ENCODE data around the gene SGMS2. TPM values are rescaled to one million over a fixed set of nuclear protein-coding genes. Genes with fewer than 3 reads are reported as not detected.
A peak's percentile ranks its signal among the peaks of the same experiment; 100 is the strongest.

The SGMS2 gene
- total RNA-seq, 1 experiment from 2014 or later = 4.4 TPM

DNA sequence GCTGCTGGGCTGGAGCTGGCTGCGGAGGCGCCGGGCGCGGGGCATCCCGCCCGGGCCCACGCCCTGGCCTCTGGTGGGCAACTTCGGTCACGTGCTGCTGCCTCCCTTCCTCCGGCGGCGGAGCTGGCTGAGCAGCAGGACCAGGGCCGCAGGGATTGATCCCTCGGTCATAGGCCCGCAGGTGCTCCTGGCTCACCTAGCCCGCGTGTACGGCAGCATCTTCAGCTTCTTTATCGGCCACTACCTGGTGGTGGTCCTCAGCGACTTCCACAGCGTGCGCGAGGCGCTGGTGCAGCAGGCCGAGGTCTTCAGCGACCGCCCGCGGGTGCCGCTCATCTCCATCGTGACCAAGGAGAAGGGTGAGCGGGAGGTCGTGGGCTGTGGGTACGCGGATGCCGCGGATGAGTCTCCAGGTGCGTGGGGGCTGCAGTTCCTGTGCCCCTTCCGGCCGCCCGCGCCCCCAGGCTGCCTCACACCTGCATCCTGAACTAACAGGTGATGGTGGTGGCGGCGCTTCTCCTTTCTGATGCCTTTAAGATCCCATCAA lies 107.1 kb downstream of the SGMS2 start:
- Histone ChIP-seq H3K36me3 (no peaks in the 10 kb centered on the region; the same call in 1 of the 2 replicates), H3K9me3 (replicated peaks) (no peaks in the 10 kb centered on the region), H3K4me1 (0 out of 2 replicates have a peak, but pooled peaks cover 2% of the 10 kb centered on the region), H3K27me3 (no peaks in the 10 kb centered on the region), H3K27ac (peak overlapping the region; percentile 22; the same call in 1 of the 2 replicates), H3K4me3 (peak overlapping the region; percentile 61)
- DNase-seq = no peak

DNA sequence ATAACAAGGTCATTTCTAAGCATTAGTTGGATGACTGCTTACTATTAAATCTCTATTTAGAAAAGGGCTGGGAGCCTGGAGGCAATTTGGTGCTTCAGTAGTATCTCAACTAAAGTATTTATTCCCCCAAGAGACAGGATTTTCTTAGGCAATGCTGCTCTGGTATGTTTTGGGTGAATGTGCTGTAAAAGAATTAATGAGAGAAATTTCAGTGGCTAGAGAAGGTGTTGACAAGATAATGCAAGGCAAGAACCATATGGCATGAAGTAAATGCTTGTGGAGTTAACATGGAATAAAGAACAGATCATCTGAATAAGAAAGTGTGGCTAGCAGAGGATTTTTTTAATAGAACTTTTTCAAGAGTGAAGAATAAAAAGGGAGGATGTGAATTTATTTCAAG lies 110.5 kb downstream of the SGMS2 start:
- no peak for DNase-seq
- Histone ChIP-seq H3K9me3 (replicated peaks) (no peaks in the 10 kb centered on the region), H3K27me3 (no peaks in the 10 kb centered on the region), H3K4me3 (no peak overlapping the region), H3K27ac (no peak overlapping the region), H3K36me3 (peaks cover 2% of the 10 kb centered on the region; the same call in 1 of the 2 replicates), H3K4me1 (no peaks in the 10 kb centered on the region)

DNA sequence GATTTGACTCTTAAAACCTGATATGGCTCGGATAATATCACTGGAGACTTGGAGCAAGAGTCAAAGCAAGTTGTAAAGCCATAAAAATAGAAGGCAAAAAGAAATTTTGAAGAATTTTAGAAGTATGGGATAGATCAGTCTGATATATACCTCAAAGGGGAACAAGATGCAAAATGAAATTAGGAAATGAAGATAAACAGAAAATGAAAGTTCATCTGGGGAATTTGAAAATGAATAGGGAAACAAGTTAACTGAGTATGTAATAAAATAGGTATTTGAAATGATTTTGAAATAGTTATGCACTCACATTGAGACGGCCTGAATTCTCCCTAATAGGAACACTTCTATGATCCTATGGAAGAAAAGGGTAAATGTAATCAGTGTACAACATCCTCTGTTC lies 112.3 kb downstream of the SGMS2 start:
- Histone ChIP-seq H3K27me3 (no peaks in the 10 kb centered on the region), H3K36me3 (peaks cover 2% of the 10 kb centered on the region; the same call in 1 of the 2 replicates), H3K27ac (no peak overlapping the region), H3K9me3 (replicated peaks) (no peaks in the 10 kb centered on the region), H3K4me3 (no peak overlapping the region), H3K4me1 (no peaks in the 10 kb centered on the region)
- DNase-seq = no peak

DNA sequence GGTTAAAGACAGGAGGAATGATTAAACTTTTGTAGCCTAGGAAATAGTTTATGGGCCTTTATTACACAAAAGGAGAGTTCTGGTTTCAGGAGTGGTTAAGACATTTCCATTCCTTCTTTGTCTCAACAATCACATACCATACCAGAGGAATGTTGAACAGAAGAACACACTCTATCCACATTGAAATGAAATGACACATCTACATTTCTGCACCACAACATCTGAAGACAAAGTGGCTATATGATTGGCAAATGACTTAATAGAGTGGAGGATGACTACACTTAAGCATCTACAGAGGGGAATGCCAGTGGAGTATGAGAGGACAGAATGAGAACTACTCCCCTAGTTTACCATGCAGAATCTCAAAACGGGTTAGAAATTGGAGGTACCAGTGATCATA lies 114.6 kb downstream of the SGMS2 start:
- no peaks in the 10 kb centered on the region for H3K4me1 ChIP-seq
- peaks cover 2% of the 10 kb centered on the region; the same call in 1 of the 2 replicates for H3K36me3 ChIP-seq
- no peak overlapping the region for H3K27ac ChIP-seq
- no peaks in the 10 kb centered on the region for H3K9me3 ChIP-seq (replicated peaks)
- no peak for DNase-seq
- H3K4me3 ChIP-seq = no peak overlapping the region
- no peaks in the 10 kb centered on the region for H3K27me3 ChIP-seq

DNA sequence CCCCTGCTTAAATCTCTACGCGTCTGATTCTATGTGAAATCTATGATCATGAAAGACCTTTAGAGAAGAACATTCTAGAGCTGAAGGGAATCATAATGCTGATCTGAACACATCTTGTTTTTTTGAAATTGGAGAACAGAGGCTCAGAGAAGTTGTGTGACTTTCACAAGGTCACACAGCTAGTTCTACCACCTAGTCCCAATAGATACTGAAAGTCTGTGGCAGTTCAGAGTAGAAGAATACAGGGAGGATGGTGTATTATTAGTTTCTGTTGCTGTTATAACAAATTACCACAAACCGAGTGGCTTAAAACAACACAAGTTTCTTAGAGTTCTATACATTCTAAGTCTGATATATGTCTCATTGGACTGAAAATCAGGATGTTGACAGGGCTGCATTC lies 121.1 kb downstream of the SGMS2 start:
- no peaks in the 10 kb centered on the region for H3K4me1 ChIP-seq
- DNase-seq = no peak

DNA sequence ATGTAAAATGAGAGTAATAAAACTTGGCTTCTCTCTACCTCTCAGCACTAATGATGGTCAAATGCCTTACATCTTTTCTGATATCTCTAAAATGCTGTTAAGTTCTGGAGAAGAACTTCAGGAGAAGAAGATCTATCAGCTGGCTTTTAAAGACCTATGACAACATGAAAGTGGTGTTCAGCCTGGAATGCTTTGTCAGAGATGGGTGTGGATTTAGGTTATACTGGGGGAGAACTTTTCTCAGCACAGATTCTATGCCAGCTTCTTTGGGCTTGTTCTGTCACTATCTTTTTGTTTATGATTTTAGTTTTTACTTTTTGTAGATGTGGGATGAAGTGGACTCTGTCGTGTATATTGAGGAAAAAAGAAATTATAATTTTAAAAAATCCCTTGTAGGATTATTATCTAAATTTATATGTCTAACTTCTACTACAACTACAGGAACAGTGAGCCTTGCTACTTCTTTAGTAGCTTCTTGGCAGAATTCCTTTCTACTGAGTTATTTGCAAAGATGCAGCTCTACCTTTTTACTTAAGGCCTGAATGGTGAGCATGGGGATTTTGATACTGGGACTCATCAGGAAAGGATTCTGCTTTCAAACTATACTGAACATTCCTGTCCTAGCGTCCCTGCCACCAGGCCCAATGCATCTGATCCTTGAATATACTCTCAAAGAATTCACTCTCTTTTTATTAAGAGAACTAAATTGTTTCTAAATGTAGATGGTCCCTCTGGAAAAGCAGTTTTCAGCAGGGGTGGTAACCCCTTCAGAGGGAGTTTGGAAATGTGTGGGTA lies 126.2 kb downstream of the SGMS2 start:
- H3K9me3 ChIP-seq (replicated peaks) = no peaks in the 10 kb centered on the region
- H3K27me3 ChIP-seq = no peaks in the 10 kb centered on the region
- H3K36me3 ChIP-seq = peaks cover 3% of the 10 kb centered on the region; the same call in 1 of the 2 replicates
- DNase-seq = no peak
- no peaks in the 10 kb centered on the region for H3K4me1 ChIP-seq
- no peak overlapping the region for H3K4me3 ChIP-seq
- H3K27ac ChIP-seq = no peak overlapping the region

More for the DNA sequence above, 121.1 kb downstream of the SGMS2 start:
- Histone ChIP-seq H3K36me3 (peaks cover 3% of the 10 kb centered on the region; the same call in 1 of the 2 replicates), H3K27me3 (no peaks in the 10 kb centered on the region), H3K9me3 (replicated peaks) (no peaks in the 10 kb centered on the region), H3K4me3 (no peak overlapping the region), H3K27ac (no peak overlapping the region)

DNA sequence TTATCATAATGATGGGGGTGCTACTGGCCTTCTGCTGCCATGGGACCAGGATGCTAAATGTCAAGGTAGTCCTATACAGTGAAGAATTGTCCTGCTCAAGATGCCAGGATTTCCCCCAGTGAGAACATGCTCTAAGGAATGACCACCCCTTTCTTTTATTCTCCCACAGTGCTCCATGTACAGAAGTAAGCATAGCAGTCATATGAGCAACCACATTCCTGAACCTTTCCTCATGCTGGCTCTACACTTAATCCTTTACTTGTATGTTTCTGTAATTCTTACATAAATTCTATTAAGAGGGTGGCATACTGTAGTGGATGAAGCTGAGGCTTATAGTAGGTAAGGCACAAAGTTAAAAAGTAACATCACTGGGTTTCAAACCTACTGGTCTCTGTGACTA lies 126.8 kb downstream of the SGMS2 start:
- Histone ChIP-seq H3K27me3 (no peaks in the 10 kb centered on the region), H3K4me1 (no peaks in the 10 kb centered on the region), H3K9me3 (replicated peaks) (no peaks in the 10 kb centered on the region), H3K36me3 (peaks cover 3% of the 10 kb centered on the region; the same call in 1 of the 2 replicates), H3K27ac (no peak overlapping the region), H3K4me3 (no peak overlapping the region)
- no peak for DNase-seq

DNA sequence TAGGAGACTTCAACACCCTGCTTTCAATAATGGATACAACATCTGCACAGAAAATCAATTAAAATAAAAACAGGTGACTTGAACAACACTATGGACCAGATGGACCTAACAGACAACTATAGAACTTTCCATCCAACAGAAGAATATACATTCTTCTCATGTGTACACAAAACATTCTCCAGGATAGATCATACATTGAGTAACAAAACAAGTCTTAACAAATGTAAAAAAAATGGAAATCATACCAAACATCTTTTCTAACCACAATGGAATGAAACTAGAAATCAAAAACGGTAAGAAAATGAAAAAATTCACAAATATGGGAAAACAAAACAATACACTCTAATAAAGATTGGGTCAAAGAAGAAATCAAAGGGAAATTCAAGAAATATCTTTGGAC lies 131.3 kb downstream of the SGMS2 start:
- no peak for DNase-seq
- H3K36me3 ChIP-seq = no peaks in the 10 kb centered on the region
- H3K27ac ChIP-seq = no peak overlapping the region
- no peak overlapping the region for H3K4me3 ChIP-seq
- no peaks in the 10 kb centered on the region for H3K9me3 ChIP-seq (replicated peaks)
- H3K27me3 ChIP-seq = no peaks in the 10 kb centered on the region
- no peaks in the 10 kb centered on the region for H3K4me1 ChIP-seq

Other genes with a start within 250 kb of the SGMS2 start
- 46.5 and 50.0 TPM in 2 replicates for gene PAPSS1, start 104.7 kb upstream of the SGMS2 start, total RNA-seq (2014; rRNA removed; shearing (Covaris generic))
- gene CYP2U1, start 106.6 kb downstream of the SGMS2 start, total RNA-seq (2014; rRNA removed; shearing (Covaris generic)) = 7.6 and 7.8 TPM in 2 replicates
- gene HADH, start 165.0 kb downstream of the SGMS2 start, total RNA-seq (2014; rRNA removed; shearing (Covaris generic)) = 35.3 and 37.8 TPM in 2 replicates

All from SJCRH30 (cell line).